ENCODE measurements around the gene KRTAP12-4.
"Not testable (repeated sequence)": the region's sequence is repeated elsewhere in the genome, so short reads cannot be mapped to it uniquely, and the experiment has no call there.

KRTAP12-4 gene

DNA sequence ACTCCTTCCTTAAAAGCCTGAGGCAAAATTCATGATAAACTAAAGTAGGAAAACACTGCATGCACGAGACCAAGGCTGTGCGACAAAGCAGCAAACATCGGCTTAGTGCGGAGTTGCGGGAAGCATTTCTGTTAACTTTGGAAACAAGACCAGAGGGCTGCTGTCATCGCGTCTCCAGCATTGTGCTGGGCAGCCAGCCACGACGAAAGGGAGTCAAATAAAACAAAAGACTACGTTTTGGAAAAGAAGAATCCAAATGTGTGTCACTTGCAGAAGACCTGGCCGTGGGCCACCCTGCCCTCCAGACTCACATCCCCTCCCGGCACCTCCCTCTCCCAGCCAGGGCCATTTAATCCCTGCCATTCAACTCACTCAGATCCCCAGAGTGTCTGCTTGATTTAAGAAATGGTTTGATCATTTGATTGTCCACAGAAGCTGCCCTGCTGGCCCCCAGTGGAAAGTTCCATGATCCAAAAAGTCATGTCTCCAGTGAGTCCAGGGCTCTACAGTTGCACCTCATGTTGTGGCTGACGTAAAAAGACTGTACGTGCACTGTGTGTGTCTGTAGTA, 10.6 kb downstream of the KRTAP12-4 start:
- H3K4me1 ChIP-seq (ENCODE audit: control insufficient read depth, insufficient read depth, low read length): peaks cover 9% of the 10 kb centered on the region
- peaks cover 23% of the 10 kb centered on the region for H3K9me3 ChIP-seq (ENCODE audit: control insufficient read depth, insufficient read depth, low read depth, low read length)
- H3K9ac ChIP-seq (ENCODE audit: low read length): no peak overlapping the region
- H3K27ac ChIP-seq (ENCODE audit: low read depth, low read length): no peak overlapping the region
- no peaks in the 10 kb centered on the region for H3K27me3 ChIP-seq (ENCODE audit: control insufficient read depth, insufficient read depth, low read length)
- no peak overlapping the region for H3K4me3 ChIP-seq (ENCODE audit: low read depth, low read length)
- H3K36me3 ChIP-seq (ENCODE audit: control insufficient read depth, insufficient read depth, low read length): no peaks in the 10 kb centered on the region

GRCh38 chr21:44640761-44641160, 13.7 kb downstream of the KRTAP12-4 start:
- no peak overlapping the region for H3K9ac ChIP-seq (ENCODE audit: low read length)

DNA sequence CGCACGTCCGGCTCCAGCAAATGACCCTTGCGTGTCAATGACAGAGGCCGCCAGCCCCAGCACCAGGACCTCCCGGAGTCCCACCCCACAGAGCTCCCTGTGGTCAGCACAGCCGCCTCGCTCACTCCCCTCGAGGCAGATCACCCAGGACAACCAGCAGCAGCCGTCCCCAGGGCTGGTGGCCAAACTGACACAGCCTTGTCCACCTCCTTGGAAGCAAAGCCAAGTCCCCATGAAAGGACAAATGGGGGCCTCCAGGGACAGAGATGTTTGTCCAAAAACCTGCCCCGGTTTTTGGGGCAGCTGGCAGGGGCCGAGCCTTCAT, 15.2 kb downstream of the KRTAP12-4 start:
- no peak overlapping the region for H3K9ac ChIP-seq (ENCODE audit: low read length)
- no peak overlapping the region for H3K27ac ChIP-seq (ENCODE audit: low read depth, low read length)
- no peak overlapping the region for H3K4me3 ChIP-seq (ENCODE audit: low read depth, low read length)
- peaks cover 17% of the 10 kb centered on the region for H3K9me3 ChIP-seq (ENCODE audit: control insufficient read depth, insufficient read depth, low read depth, low read length)
- H3K4me1 ChIP-seq (ENCODE audit: control insufficient read depth, insufficient read depth, low read length): peaks cover 10% of the 10 kb centered on the region; the same call in 1 of the 2 replicates
- no peaks in the 10 kb centered on the region for H3K27me3 ChIP-seq (ENCODE audit: control insufficient read depth, insufficient read depth, low read length)
- no peaks in the 10 kb centered on the region for H3K36me3 ChIP-seq (ENCODE audit: control insufficient read depth, insufficient read depth, low read length)

More at GRCh38 chr21:44640761-44641160, 13.7 kb downstream of the KRTAP12-4 start:
- no peak overlapping the region for H3K4me3 ChIP-seq (ENCODE audit: low read depth, low read length)
- no peak overlapping the region for H3K27ac ChIP-seq (ENCODE audit: low read depth, low read length)
- H3K36me3 ChIP-seq (ENCODE audit: control insufficient read depth, insufficient read depth, low read length): no peaks in the 10 kb centered on the region
- H3K27me3 ChIP-seq (ENCODE audit: control insufficient read depth, insufficient read depth, low read length): no peaks in the 10 kb centered on the region
- H3K4me1 ChIP-seq (ENCODE audit: control insufficient read depth, insufficient read depth, low read length): peaks cover 10% of the 10 kb centered on the region; the same call in 1 of the 2 replicates
- peaks cover 23% of the 10 kb centered on the region for H3K9me3 ChIP-seq (ENCODE audit: control insufficient read depth, insufficient read depth, low read depth, low read length)

- not testable (repeated sequence) for H3K27ac ChIP-seq (ENCODE audit: low read depth, low read length); H3K4me3 ChIP-seq (ENCODE audit: low read depth, low read length); H3K9ac ChIP-seq (ENCODE audit: low read length); H3K36me3 ChIP-seq (ENCODE audit: control insufficient read depth, insufficient read depth, low read length); H3K27me3 ChIP-seq (ENCODE audit: control insufficient read depth, insufficient read depth, low read length); H3K4me1 ChIP-seq (ENCODE audit: control insufficient read depth, insufficient read depth, low read length)
- peaks cover 12% of the 10 kb centered on the region for H3K9me3 ChIP-seq (ENCODE audit: control insufficient read depth, insufficient read depth, low read depth, low read length)
Observed at GRCh38 chr21:44638506-44639330, 15.7 kb downstream of the KRTAP12-4 start.

- not testable (repeated sequence) for H3K36me3 ChIP-seq (ENCODE audit: control insufficient read depth, insufficient read depth, low read length); H3K9me3 ChIP-seq (ENCODE audit: control insufficient read depth, insufficient read depth, low read depth, low read length); H3K9ac ChIP-seq (ENCODE audit: low read length); H3K4me1 ChIP-seq (ENCODE audit: control insufficient read depth, insufficient read depth, low read length); H3K27me3 ChIP-seq (ENCODE audit: control insufficient read depth, insufficient read depth, low read length); H3K27ac ChIP-seq (ENCODE audit: low read depth, low read length); H3K4me3 ChIP-seq (ENCODE audit: low read depth, low read length)
Observed at GRCh38 chr21:44637851-44638348, 16.6 kb downstream of the KRTAP12-4 start.

DNA sequence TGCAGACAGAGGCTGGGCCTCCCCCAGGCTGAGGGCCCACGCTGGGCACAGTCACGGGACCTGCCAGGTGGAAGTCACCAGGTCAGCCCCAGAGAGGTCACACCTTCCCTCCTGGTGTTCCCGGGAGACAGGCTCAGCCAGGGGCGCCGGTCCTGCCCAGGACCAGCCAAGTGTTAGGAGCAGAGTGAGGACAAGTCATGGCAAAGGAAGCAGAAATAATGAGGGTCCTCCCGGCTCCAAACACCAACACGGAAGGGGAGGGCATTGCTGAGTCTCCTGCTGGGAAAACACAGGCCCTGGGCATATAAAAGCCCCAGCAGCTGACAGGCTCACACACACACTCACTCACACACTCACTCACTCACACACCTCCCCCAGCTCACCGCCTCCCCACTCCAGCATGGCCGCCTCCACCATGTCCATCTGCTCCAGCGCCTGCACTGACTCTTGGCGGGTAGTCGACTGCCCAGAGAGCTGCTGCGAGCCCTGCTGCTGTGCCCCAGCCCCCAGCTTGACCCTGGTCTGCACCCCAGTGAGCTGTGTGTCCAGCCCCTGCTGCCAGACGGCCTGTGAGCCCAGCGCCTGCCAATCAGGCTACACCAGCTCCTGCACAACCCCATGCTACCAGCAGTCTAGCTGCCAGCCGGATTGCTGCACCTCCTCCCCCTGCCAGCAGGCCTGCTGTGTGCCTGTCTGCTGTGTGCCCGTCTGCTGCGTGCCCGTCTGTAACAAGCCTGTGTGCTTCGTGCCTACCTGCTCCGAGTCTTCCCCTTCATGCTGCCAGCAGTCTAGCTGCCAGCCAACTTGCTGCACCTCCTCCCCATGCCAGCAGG, 17.2 kb downstream of the KRTAP12-4 start, which contains the start of gene KRTAP10-10:
KRTAP10-10 (plus strand) TSS at position 339 of the 833 bp plus-strand sequence; CDS start at position 401, 62 bp downstream.
- Histone ChIP-seq H3K4me3 (ENCODE audit: low read depth, low read length) (no peak within 1 kb of the TSS), H3K9me3 (ENCODE audit: control insufficient read depth, insufficient read depth, low read depth, low read length) (peaks cover 11% of the 10 kb centered on the region), H3K4me1 (ENCODE audit: control insufficient read depth, insufficient read depth, low read length) (peaks cover 10% of the 10 kb centered on the region; the same call in 1 of the 2 replicates), H3K27me3 (ENCODE audit: control insufficient read depth, insufficient read depth, low read length) (no peaks in the 10 kb centered on the region), H3K36me3 (ENCODE audit: control insufficient read depth, insufficient read depth, low read length) (no peaks in the 10 kb centered on the region), H3K27ac (ENCODE audit: low read depth, low read length) (no peak within 1 kb of the TSS), H3K9ac (ENCODE audit: low read length) (no peak within 1 kb of the TSS)

GRCh38 chr21:44636209-44637017, 18.0 kb downstream of the KRTAP12-4 start:
- H3K27me3 ChIP-seq (ENCODE audit: control insufficient read depth, insufficient read depth, low read length): no peaks in the 10 kb centered on the region
- no peak overlapping the region for H3K9ac ChIP-seq (ENCODE audit: low read length)
- no peak overlapping the region for H3K27ac ChIP-seq (ENCODE audit: low read depth, low read length)
- no peaks in the 10 kb centered on the region for H3K36me3 ChIP-seq (ENCODE audit: control insufficient read depth, insufficient read depth, low read length)
- H3K4me3 ChIP-seq (ENCODE audit: low read depth, low read length): no peak overlapping the region
- peaks cover 10% of the 10 kb centered on the region; the same call in 1 of the 2 replicates for H3K4me1 ChIP-seq (ENCODE audit: control insufficient read depth, insufficient read depth, low read length)
- H3K9me3 ChIP-seq (ENCODE audit: control insufficient read depth, insufficient read depth, low read depth, low read length): peaks cover 15% of the 10 kb centered on the region

DNA sequence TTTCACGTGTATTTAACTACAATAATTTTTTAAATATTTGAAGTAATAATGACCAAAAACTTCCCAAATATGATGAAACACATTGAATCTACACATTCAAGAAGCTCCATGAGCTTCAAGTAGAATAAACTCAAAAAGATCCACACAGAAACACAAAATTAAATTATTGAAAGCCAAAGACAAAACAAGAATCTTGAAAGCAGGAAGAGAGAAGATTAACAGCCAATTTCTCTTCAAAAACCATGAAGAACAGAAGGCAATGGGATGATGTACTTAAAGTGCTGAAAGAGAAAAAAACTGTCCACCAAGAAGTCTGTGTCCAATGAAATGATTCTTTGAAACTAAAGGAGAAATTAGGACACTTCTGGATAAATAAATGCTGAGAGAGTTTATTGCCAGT, 22.4 kb downstream of the KRTAP12-4 start:
- peaks cover 4% of the 10 kb centered on the region; the same call in 1 of the 2 replicates for H3K4me1 ChIP-seq (ENCODE audit: control insufficient read depth, insufficient read depth, low read length)
- no peak overlapping the region for H3K27ac ChIP-seq (ENCODE audit: low read depth, low read length)
- H3K27me3 ChIP-seq (ENCODE audit: control insufficient read depth, insufficient read depth, low read length): no peaks in the 10 kb centered on the region
- H3K9ac ChIP-seq (ENCODE audit: low read length): no peak overlapping the region
- no peak overlapping the region for H3K4me3 ChIP-seq (ENCODE audit: low read depth, low read length)
- H3K36me3 ChIP-seq (ENCODE audit: control insufficient read depth, insufficient read depth, low read length): no peaks in the 10 kb centered on the region
- H3K9me3 ChIP-seq (ENCODE audit: control insufficient read depth, insufficient read depth, low read depth, low read length): peaks cover 16% of the 10 kb centered on the region; the same call in 1 of the 2 replicates

DNA sequence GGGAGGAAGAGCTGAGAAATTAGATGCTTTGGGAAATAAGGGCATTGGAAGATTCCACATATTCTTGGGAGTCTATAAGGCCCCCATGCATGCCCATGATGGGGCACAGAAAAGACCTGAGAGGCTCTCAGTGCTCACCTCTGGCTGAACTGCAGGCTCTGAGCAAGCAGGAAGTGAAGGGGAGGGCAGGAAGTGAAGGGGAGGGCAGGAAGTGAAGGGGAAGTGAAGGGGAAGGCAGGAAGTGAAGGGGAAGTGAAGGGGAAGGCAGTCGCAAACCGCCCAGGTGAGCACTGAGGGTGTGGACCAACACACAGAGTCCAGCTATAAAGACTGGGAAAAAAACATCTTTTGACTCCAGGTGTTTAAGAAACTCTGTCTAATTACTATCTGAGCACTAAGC, 24.0 kb downstream of the KRTAP12-4 start:
- Histone ChIP-seq H3K9ac (ENCODE audit: low read length) (no peak overlapping the region), H3K4me3 (ENCODE audit: low read depth, low read length) (no peak overlapping the region), H3K9me3 (ENCODE audit: control insufficient read depth, insufficient read depth, low read depth, low read length) (peaks cover 19% of the 10 kb centered on the region; the same call in 1 of the 2 replicates), H3K27me3 (ENCODE audit: control insufficient read depth, insufficient read depth, low read length) (no peaks in the 10 kb centered on the region), H3K36me3 (ENCODE audit: control insufficient read depth, insufficient read depth, low read length) (no peaks in the 10 kb centered on the region), H3K4me1 (ENCODE audit: control insufficient read depth, insufficient read depth, low read length) (no peaks in the 10 kb centered on the region), H3K27ac (ENCODE audit: low read depth, low read length) (no peak overlapping the region)

GRCh38 chr21:44628707-44629391, 25.6 kb downstream of the KRTAP12-4 start:
- Histone ChIP-seq H3K27ac (ENCODE audit: low read depth, low read length) (no peak overlapping the region), H3K36me3 (ENCODE audit: control insufficient read depth, insufficient read depth, low read length) (no peaks in the 10 kb centered on the region), H3K27me3 (ENCODE audit: control insufficient read depth, insufficient read depth, low read length) (no peaks in the 10 kb centered on the region), H3K9ac (ENCODE audit: low read length) (no peak overlapping the region), H3K4me3 (ENCODE audit: low read depth, low read length) (no peak overlapping the region), H3K9me3 (ENCODE audit: control insufficient read depth, insufficient read depth, low read depth, low read length) (peaks cover 34% of the 10 kb centered on the region), H3K4me1 (ENCODE audit: control insufficient read depth, insufficient read depth, low read length) (no peaks in the 10 kb centered on the region)
